Measurements from ENCODE around the gene PICALM. TPM values are rescaled to one million over a fixed set of nuclear protein-coding genes. Genes with fewer than 3 reads are reported as not detected.

PICALM gene
- total RNA-seq, 1 donor from 2014 or later, result 111 TPM

DNA sequence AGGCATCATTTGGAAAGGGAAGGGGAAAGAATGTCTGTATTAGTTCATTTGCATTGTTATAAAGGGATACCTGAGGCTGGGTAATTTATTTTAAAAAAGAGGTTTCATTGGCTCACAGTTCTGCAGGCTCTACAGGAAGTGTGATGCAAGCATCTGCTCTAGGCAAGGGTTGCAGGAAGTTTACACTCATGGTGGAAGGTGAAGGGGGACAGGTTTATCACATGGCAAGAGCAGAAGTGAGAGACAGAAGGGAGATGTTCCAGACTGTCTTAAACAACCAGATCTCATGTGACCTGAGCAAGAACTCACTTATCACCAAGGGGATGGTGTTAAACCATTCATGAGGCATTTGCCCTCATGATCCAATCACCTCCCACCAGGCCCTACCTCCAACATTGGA is 123.1 kb downstream of the PICALM start:
- H3K36me3 Mint-ChIP-seq (ENCODE audit: low read depth), result peaks cover 10% of the 10 kb centered on the region
- peak overlapping the region; percentile 26 for H3K4me3 Mint-ChIP-seq
- H3K9me3 Mint-ChIP-seq, result peaks cover 7% of the 10 kb centered on the region
- H3K27ac Mint-ChIP-seq (ENCODE audit: unreplicated experiment), result no peak overlapping the region
- peaks cover 45% of the 10 kb centered on the region for H3K4me1 Mint-ChIP-seq
- DNase-seq (ENCODE audit: low read depth, low spot score), result no peak
- TF ChIP-seq, protein P1, sequence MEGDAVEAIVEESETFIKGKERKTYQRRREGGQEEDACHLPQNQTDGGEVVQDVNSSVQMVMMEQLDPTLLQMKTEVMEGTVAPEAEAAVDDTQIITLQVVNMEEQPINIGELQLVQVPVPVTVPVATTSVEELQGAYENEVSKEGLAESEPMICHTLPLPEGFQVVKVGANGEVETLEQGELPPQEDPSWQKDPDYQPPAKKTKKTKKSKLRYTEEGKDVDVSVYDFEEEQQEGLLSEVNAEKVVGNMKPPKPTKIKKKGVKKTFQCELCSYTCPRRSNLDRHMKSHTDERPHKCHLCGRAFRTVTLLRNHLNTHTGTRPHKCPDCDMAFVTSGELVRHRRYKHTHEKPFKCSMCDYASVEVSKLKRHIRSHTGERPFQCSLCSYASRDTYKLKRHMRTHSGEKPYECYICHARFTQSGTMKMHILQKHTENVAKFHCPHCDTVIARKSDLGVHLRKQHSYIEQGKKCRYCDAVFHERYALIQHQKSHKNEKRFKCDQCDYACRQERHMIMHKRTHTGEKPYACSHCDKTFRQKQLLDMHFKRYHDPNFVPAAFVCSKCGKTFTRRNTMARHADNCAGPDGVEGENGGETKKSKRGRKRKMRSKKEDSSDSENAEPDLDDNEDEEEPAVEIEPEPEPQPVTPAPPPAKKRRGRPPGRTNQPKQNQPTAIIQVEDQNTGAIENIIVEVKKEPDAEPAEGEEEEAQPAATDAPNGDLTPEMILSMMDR (conservative IDR thresholded peaks at IDR 0.05), result no peak
- no peaks in the 10 kb centered on the region for H3K27me3 Mint-ChIP-seq (ENCODE audit: low read depth)

DNA sequence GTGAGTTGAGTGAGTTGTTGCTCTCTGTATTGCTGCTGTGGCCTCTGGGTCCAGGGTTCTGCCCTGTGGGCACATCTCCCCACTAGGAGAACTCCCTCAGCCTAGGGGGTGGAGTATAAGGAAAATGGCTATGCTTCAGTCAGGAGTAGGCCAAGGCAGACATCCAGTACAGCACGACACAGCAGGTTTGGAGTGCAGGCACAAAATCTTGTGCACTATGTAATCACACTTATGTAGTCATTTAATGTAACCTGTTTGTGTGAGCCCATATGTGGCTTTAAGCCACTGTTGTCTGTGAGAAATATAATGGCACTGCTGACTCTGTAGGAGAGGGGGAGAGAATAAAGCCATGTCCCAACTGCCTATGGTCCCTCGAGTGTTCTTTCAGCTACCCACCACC is 123.6 kb downstream of the PICALM start:
- H3K4me1 Mint-ChIP-seq, result peaks cover 42% of the 10 kb centered on the region
- peak overlapping the region; percentile 26 for H3K4me3 Mint-ChIP-seq
- no peak overlapping the region for H3K27ac Mint-ChIP-seq (ENCODE audit: unreplicated experiment)
- no peaks in the 10 kb centered on the region for H3K27me3 Mint-ChIP-seq (ENCODE audit: low read depth)
- DNase-seq (ENCODE audit: low read depth, low spot score), result no peak
- peaks cover 10% of the 10 kb centered on the region for H3K36me3 Mint-ChIP-seq (ENCODE audit: low read depth)
- TF ChIP-seq, protein P1 (conservative IDR thresholded peaks at IDR 0.05), result no peak
- H3K9me3 Mint-ChIP-seq, result peaks cover 7% of the 10 kb centered on the region

DNA sequence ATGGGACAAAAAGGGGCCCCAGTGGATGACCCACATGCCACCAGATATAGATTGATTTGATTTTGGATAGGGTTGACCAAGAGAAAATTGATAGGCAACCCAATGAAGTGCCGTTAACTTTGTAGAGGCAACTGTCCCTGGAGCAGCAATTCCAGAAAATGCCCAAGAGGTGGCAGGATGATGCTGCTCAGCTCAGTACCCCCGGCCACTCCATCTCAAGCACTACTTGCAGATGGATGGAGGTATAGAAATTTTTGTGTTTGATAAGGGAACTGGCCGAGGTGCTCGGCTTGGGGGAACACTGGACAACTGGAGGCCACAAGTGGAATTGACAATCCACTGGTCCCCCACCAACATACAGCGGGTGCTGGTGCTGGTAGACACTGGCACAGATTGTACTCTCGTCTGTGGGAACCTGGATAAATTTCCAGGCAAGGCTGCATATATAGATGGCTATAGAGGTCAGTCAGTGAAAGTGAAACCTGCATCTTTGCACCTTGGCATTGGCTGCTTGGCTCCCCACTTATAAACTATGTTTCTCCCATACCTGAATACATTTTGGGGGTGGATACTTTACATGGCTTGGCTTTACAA is 127.4 kb downstream of the PICALM start:
- Mint-ChIP-seq H3K27ac (ENCODE audit: unreplicated experiment) (no peak overlapping the region), H3K36me3 (ENCODE audit: low read depth) (peaks cover 13% of the 10 kb centered on the region), H3K9me3 (peaks cover 12% of the 10 kb centered on the region), H3K4me3 (no peak overlapping the region), H3K27me3 (ENCODE audit: low read depth) (no peaks in the 10 kb centered on the region), H3K4me1 (peaks cover 13% of the 10 kb centered on the region)
- TF ChIP-seq, protein P1 (conservative IDR thresholded peaks at IDR 0.05), result peak; percentile 63
- DNase-seq (ENCODE audit: low read depth, low spot score), result peak; percentile 22

DNA sequence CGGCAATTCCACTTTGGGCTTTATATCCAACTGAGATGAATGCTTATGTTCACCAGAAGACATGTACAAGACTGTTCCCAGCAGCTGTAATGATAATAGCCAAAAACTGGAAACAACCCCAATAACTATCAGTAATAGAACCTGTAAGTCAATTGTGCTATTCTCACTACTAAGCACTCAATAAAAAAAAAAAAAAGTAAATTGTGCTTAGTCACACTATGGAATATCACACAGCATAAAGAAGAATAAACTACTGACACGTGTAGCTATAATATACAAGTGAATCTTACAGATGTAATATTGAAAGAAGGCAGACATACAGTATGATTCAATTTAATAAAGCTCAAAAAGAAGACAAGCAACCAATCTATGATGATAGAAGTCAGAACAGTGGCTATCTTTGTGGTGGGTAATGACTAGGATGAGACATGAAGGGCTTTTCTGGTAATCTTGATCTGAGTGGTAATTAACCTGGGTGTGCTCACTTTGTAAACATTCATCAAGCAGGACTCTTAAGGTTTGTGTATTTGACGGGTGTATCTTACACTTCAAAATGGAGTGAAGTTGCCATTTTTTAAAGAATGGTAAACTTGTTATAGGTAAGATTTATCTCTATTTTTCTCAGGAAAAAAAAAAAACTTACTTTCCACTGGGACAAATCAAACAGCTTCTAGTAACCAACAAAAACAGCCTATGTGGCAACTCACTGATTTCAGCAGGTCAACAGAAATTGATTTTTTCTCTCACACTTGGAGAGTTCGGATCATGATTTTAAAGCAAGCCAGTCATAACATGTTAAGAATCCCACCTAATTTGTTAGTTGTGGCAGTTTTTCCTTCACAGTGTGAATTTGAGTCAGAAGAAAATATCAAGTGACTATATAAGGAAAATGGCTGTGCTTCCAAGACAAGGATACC is 129.5 kb downstream of the PICALM start:
- no peaks in the 10 kb centered on the region for H3K4me1 Mint-ChIP-seq
- H3K27me3 Mint-ChIP-seq (ENCODE audit: low read depth), result no peaks in the 10 kb centered on the region
- H3K4me3 Mint-ChIP-seq, result no peak overlapping the region
- DNase-seq (ENCODE audit: low read depth, low spot score), result no peak
- H3K36me3 Mint-ChIP-seq (ENCODE audit: low read depth), result peaks cover 3% of the 10 kb centered on the region
- H3K9me3 Mint-ChIP-seq, result peaks cover 9% of the 10 kb centered on the region
- no peak overlapping the region for H3K27ac Mint-ChIP-seq (ENCODE audit: unreplicated experiment)
- TF ChIP-seq, protein P1 (conservative IDR thresholded peaks at IDR 0.05), result no peak

DNA sequence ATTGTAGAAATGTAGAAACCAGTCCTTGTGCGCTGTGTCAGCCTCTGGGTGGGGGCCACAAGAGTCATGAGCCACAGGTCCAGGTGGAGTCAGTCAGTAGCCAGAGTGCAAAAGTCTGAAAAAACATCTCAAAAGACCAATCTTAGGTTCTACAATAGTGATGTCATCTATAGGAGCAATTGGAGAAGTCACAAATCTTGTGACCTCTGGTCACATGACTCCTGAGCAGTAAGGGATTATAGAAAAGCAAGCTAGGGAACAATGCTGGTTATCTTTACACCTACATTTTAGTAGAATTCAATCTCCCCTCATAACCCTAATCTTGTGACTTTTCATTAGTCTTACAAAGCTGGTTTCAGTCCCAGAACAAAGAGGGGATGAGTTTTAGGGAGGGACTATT is 131.0 kb downstream of the PICALM start:
- TF ChIP-seq, protein P1 (conservative IDR thresholded peaks at IDR 0.05), result no peak
- Mint-ChIP-seq H3K9me3 (peaks cover 9% of the 10 kb centered on the region), H3K4me1 (no peaks in the 10 kb centered on the region), H3K27me3 (ENCODE audit: low read depth) (no peaks in the 10 kb centered on the region), H3K36me3 (ENCODE audit: low read depth) (peaks cover 3% of the 10 kb centered on the region), H3K27ac (ENCODE audit: unreplicated experiment) (no peak overlapping the region), H3K4me3 (no peak overlapping the region)
- DNase-seq (ENCODE audit: low read depth, low spot score), result no peak
